Measurements from ENCODE around the gene KLF12.

DNA sequence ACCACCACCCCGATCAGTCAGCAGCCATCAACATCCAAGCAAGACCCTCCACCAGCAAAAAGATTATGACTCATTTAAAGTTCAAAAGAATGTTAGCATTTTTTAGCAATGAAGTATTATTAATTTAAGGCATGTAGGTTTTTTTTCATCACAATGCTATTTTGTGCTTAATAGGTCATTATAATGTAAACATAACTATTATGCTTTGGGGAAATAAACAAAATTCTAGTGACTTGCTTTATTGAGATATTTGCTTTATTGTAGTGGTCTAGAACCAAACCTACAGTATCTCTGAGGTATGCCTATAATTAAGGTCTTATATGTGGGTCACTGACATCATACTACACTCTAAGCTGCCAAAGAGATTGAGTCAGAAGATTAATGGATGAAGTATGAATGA lies 20.0 kb downstream of the KLF12 start:
- TF ChIP-seq, protein P1, sequence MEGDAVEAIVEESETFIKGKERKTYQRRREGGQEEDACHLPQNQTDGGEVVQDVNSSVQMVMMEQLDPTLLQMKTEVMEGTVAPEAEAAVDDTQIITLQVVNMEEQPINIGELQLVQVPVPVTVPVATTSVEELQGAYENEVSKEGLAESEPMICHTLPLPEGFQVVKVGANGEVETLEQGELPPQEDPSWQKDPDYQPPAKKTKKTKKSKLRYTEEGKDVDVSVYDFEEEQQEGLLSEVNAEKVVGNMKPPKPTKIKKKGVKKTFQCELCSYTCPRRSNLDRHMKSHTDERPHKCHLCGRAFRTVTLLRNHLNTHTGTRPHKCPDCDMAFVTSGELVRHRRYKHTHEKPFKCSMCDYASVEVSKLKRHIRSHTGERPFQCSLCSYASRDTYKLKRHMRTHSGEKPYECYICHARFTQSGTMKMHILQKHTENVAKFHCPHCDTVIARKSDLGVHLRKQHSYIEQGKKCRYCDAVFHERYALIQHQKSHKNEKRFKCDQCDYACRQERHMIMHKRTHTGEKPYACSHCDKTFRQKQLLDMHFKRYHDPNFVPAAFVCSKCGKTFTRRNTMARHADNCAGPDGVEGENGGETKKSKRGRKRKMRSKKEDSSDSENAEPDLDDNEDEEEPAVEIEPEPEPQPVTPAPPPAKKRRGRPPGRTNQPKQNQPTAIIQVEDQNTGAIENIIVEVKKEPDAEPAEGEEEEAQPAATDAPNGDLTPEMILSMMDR (IDR thresholded peaks at IDR 0.05; ENCODE audit: borderline replicate concordance, extremely low read depth, low read length, poor library complexity, severe bottlenecking) = no peak
- no peak for TF ChIP-seq EZH2 (IDR thresholded peaks at IDR 0.05; ENCODE audit: borderline replicate concordance, low read depth, low read length, severe bottlenecking)
